Breast epithelium (tissue), 4 donors: ENCODE data around the gene PDE4D. TPM values are rescaled to one million over a fixed set of nuclear protein-coding genes. Genes with fewer than 3 reads are reported as not detected.

Source experiments
- DNase-seq, 2 donors: peaks; one replicate each; pipeline ENCODE4 v3.0.0-alpha.2; 2019; ENCODE audit warnings: low spot score in 2 of 2
- H3K27ac ChIP-seq, 2 donors: fragments of 200-600 bp; sonication (generic) in 1 of 2; one replicate each; pipeline ENCODE4 v1.5.1; 2016 to 2019; ENCODE audit warnings: mild to moderate bottlenecking in 1 of 2
- H3K27me3 ChIP-seq, 2 donors: fragments of 200-600 bp; sonication (generic) in 1 of 2; one replicate each; pipeline versions ENCODE4 v1.5.1 to v1.6.0; 2017 to 2019; ENCODE audit warnings: control low read depth in 1 of 2, mild to moderate bottlenecking in 1 of 2
- H3K36me3 ChIP-seq: fragments of 200-600 bp; one replicate; pipeline ENCODE4 v1.5.1; 2019
- H3K4me1 ChIP-seq, 2 donors: fragments of 200-600 bp; sonication (generic); one replicate each; pipeline ENCODE4 v1.5.1; 2016 to 2019; ENCODE audit warnings: control low read depth in 1 of 2
- H3K4me3 ChIP-seq, 3 donors: fragments of 200-600 bp; sonication (generic); 1 replicate in 2 of 3; 2 replicates in 1 of 3; pipeline ENCODE4 v1.5.1; 2016 to 2019; ENCODE audit warnings: mild to moderate bottlenecking in 3 of 3, moderate library complexity in 2 of 3
- H3K9me3 ChIP-seq, 2 donors: fragments of 200-600 bp; sonication (generic) in 1 of 2; one replicate each; pipeline ENCODE4 v1.5.1; 2016 to 2019; ENCODE audit warnings: control low read depth in 1 of 2
- CTCF ChIP-seq, 3 donors: fragments of 450-650 bp; IDR thresholded peaks; one replicate each; pipeline ENCODE4 v1.5.1; 2016 to 2017; ENCODE audit warnings: antibody characterized with exemption in 3 of 3, mild to moderate bottlenecking in 3 of 3, moderate library complexity in 3 of 3
- POLR2A ChIP-seq: fragments of 450-650 bp; IDR thresholded peaks from one replicate; pipeline ENCODE4 v1.6.1; 2016; ENCODE audit warnings: antibody characterized with exemption, mild to moderate bottlenecking, moderate library complexity
- POLR2AphosphoS5 ChIP-seq, 3 donors: sonication (generic); formaldehyde crosslinking; IDR thresholded peaks; one replicate each; pipeline ENCODE4 v1.6.1; 2017; ENCODE audit warnings: antibody characterized with exemption in 3 of 3
- intact Hi-C: fragments of 100-400 bp; cut with DNase I; formaldehyde crosslinking; loops from one replicate; pipeline ENCODE4 v1.15.1; 2023; ENCODE audit warnings: low total_unique reads
- total RNA-seq, 3 donors: library from RNA; depleted of rRNA; stranded (reverse); fragments of >200 nt; gene quantifications; one replicate each; pipeline ENCODE4 v1.1.0, GENCODE V29; 2016

PDE4D gene
- total RNA-seq, 3 donors from 2014 or later, result 14.4 to 37.4 (median 28.2) TPM

- intact Hi-C loops, result no loop called here
- Histone ChIP-seq H3K4me3 (no peak overlapping the region), H3K9me3 (no peaks in the 10 kb centered on the region), H3K36me3 (no peaks in the 10 kb centered on the region), H3K27ac (no peak overlapping the region), H3K27me3 (no peaks in the 10 kb centered on the region), H3K4me1 (no peaks in the 10 kb centered on the region)
- DNase-seq, result no peak
- TF ChIP-seq CTCF (IDR thresholded peaks at IDR 0.05) (peak in 2 of 3 donors; percentile 29 to 33), POLR2AphosphoS5 (IDR thresholded peaks at IDR 0.05) (no peak)
These were observed 79.6 kb downstream of the PDE4D start for GRCh38 chr5:59813761-59814536.

GRCh38 chr5:59810041-59810440, 83.5 kb downstream of the PDE4D start:
- Histone ChIP-seq H3K36me3 (no peaks in the 10 kb centered on the region), H3K27ac (no peak overlapping the region), H3K4me1 (no peaks in the 10 kb centered on the region), H3K9me3 (no peaks in the 10 kb centered on the region), H3K27me3 (no peaks in the 10 kb centered on the region), H3K4me3 (peak overlapping the region in 1 of 3 donors; percentile 50)
- DNase-seq, result peak; percentile 50 to 71
- TF ChIP-seq CTCF (IDR thresholded peaks at IDR 0.05) (peak; percentile 75 to 85 (median 84)), POLR2AphosphoS5 (IDR thresholded peaks at IDR 0.05) (no peak)
- intact Hi-C loops, result no loop called here

- Histone ChIP-seq H3K27ac (no peak overlapping the region), H3K9me3 (no peaks in the 10 kb centered on the region), H3K36me3 (no peaks in the 10 kb centered on the region), H3K4me3 (no peak overlapping the region), H3K4me1 (no peaks in the 10 kb centered on the region), H3K27me3 (no peaks in the 10 kb centered on the region)
- no peak for TF ChIP-seq CTCF (IDR thresholded peaks at IDR 0.05)
- no peak for TF ChIP-seq POLR2A
- no peak for TF ChIP-seq POLR2AphosphoS5 (IDR thresholded peaks at IDR 0.05)
- intact Hi-C loops, result no loop called here
- DNase-seq, result no peak
These were observed 85.7 kb downstream of the PDE4D start for GRCh38 chr5:59807806-59808205.

- Histone ChIP-seq H3K27me3 (no peaks in the 10 kb centered on the region), H3K4me3 (no peak overlapping the region), H3K27ac (no peak overlapping the region), H3K4me1 (no peaks in the 10 kb centered on the region), H3K9me3 (no peaks in the 10 kb centered on the region), H3K36me3 (no peaks in the 10 kb centered on the region)
- DNase-seq, result no peak
- TF ChIP-seq CTCF (IDR thresholded peaks at IDR 0.05) (no peak), POLR2A (no peak), POLR2AphosphoS5 (IDR thresholded peaks at IDR 0.05) (no peak)
- intact Hi-C loops, result no loop called here
These were observed 93.1 kb downstream of the PDE4D start for GRCh38 chr5:59800347-59800893.

GRCh38 chr5:59799668-59800346, 93.7 kb downstream of the PDE4D start:
- Histone ChIP-seq H3K9me3 (no peaks in the 10 kb centered on the region), H3K4me3 (peak overlapping the region in 2 of 3 donors; percentile 2 to 27), H3K4me1 (no peaks in the 10 kb centered on the region), H3K27me3 (no peaks in the 10 kb centered on the region), H3K27ac (peak overlapping the region; percentile 13 to 50), H3K36me3 (no peaks in the 10 kb centered on the region)
- no peak for DNase-seq
- TF ChIP-seq CTCF (IDR thresholded peaks at IDR 0.05) (peak; percentile 63 to 76 (median 72)), POLR2AphosphoS5 (IDR thresholded peaks at IDR 0.05) (no peak), POLR2A (no peak)
- intact Hi-C loops, result no loop called here
